Neural crest cell (in vitro differentiated cells): ENCODE data around the gene NRIP1. TPM values are rescaled to one million over a fixed set of nuclear protein-coding genes. Genes with fewer than 3 reads are reported as not detected.

ENCODE experiments used
- DNase-seq: peaks from one replicate; pipeline ENCODE4 v3.0.0; 2021; ENCODE audit warnings: low read depth, mixed read lengths, low spot score
- H3K27ac Mint-ChIP-seq: one replicate; pipeline ENCODE4 v1.8.0; 2021; ENCODE audit warnings: mild to moderate bottlenecking, mixed read lengths; ENCODE audit not compliant: unreplicated experiment
- H3K27me3 Mint-ChIP-seq: 2 replicates; pipeline ENCODE4 v1.8.0; 2021; ENCODE audit warnings: low read depth, mild to moderate bottlenecking, mixed read lengths
- H3K36me3 Mint-ChIP-seq: 2 replicates; pipeline ENCODE4 v1.8.0; 2021; ENCODE audit warnings: low read depth, mild to moderate bottlenecking, mixed read lengths
- H3K4me1 Mint-ChIP-seq: 2 replicates; pipeline ENCODE4 v1.8.0; 2021; ENCODE audit warnings: mixed read lengths
- H3K4me3 Mint-ChIP-seq: one replicate; pipeline ENCODE4 v1.8.0; 2021; ENCODE audit warnings: mild to moderate bottlenecking, mixed read lengths
- H3K9me3 Mint-ChIP-seq: 2 replicates; pipeline ENCODE4 v1.8.0; 2021; ENCODE audit warnings: mixed read lengths
- CTCF ChIP-seq: fragments of 200-600 bp; sonication (generic); conservative IDR thresholded peaks from 2 replicates; pipeline ENCODE4 v1.5.0; 2021; ENCODE audit warnings: antibody characterized with exemption, mild to moderate bottlenecking
- total RNA-seq: library from RNA; stranded (reverse); gene quantifications from 2 replicates; pipeline ENCODE4 v1.2.1, GENCODE V29; 2021

The NRIP1 gene
- total RNA-seq, 1 donor from 2014 or later: 73.8 TPM

DNA sequence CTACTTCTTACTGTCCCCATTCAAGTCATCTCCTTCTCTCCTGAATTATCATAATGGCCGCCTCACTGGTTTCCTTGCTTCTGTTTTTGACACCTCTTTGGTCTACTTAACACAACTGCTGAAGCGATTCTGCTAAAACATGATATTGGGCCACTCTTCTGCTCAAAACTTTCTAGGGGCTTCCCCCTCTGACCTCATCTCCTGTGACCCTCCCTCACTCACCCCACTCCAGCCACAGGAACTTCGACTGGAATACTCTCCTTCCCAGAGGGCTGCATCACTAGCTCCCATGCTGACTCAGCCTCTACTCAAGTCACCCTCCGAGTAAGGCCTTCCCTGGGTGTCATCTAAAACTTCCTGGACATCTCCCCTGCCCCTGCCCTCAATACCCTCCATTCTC, 35.7 kb downstream of the NRIP1 start:
- H3K27ac Mint-ChIP-seq: no peak overlapping the region
- H3K36me3 Mint-ChIP-seq: peaks cover 19% of the 10 kb centered on the region
- H3K27me3 Mint-ChIP-seq: no peaks in the 10 kb centered on the region
- H3K4me3 Mint-ChIP-seq: no peak overlapping the region
- no peak for TF ChIP-seq CTCF
- no peak for DNase-seq
- H3K9me3 Mint-ChIP-seq: peaks cover 4% of the 10 kb centered on the region
- H3K4me1 Mint-ChIP-seq: peaks cover 28% of the 10 kb centered on the region

- Mint-ChIP-seq H3K36me3 (peaks cover 20% of the 10 kb centered on the region), H3K4me1 (peaks cover 28% of the 10 kb centered on the region), H3K27ac (no peak overlapping the region), H3K9me3 (peaks cover 4% of the 10 kb centered on the region), H3K4me3 (no peak overlapping the region), H3K27me3 (no peaks in the 10 kb centered on the region)
- DNase-seq: no peak
- no peak for TF ChIP-seq CTCF
Measured at GRCh38 chr21:15028186-15028585, 36.6 kb downstream of the NRIP1 start.

DNA sequence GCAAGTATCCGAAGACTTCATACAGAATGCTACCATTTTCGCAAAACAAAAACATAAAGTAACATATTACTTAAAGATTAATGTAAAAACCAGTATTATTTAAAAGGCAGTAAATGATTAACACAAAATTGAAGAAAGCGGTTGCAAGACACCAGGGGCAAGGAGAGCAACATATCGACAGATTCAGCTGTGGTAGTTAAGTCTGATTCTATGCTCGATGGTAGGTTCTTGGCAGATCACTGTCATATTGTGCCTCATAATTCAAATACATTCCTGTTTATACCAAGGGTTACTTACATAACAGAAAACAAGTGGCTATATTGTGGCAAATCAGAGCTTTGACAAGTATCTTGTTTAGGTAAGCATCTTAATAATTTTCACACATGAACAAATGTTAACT, 37.7 kb downstream of the NRIP1 start:
- peaks cover 23% of the 10 kb centered on the region for H3K36me3 Mint-ChIP-seq
- DNase-seq: no peak
- no peak for TF ChIP-seq CTCF
- no peaks in the 10 kb centered on the region for H3K27me3 Mint-ChIP-seq
- H3K9me3 Mint-ChIP-seq: peaks cover 5% of the 10 kb centered on the region
- no peak overlapping the region for H3K27ac Mint-ChIP-seq
- no peak overlapping the region for H3K4me3 Mint-ChIP-seq
- H3K4me1 Mint-ChIP-seq: peaks cover 28% of the 10 kb centered on the region

DNA sequence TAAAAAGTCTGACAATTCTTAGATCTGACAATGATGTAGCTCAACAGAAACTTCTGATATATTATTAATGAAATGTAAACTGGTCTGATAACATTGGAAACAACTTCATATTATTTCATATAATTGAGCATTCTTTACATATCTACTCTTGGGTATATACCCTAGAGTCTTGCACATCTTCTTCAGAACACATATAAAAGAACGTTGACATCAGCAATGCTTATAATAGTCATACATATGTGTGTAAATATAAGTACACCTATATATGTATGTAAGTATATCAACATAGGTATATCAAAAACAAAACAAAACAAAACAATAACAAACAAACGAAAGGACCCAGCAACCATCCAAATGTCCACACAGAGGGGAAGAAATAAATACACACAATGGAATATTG, 38.4 kb downstream of the NRIP1 start:
- H3K27me3 Mint-ChIP-seq: no peaks in the 10 kb centered on the region

GRCh38 chr21:15023776-15024175, 41.0 kb downstream of the NRIP1 start:
- H3K36me3 Mint-ChIP-seq: peaks cover 14% of the 10 kb centered on the region
- no peak for DNase-seq
- no peaks in the 10 kb centered on the region for H3K27me3 Mint-ChIP-seq
- no peak overlapping the region for H3K4me3 Mint-ChIP-seq
- H3K9me3 Mint-ChIP-seq: peaks cover 3% of the 10 kb centered on the region
- no peak overlapping the region for H3K27ac Mint-ChIP-seq
- peaks cover 24% of the 10 kb centered on the region for H3K4me1 Mint-ChIP-seq
- no peak for TF ChIP-seq CTCF

More for the DNA sequence above, 38.4 kb downstream of the NRIP1 start:
- H3K36me3 Mint-ChIP-seq: peaks cover 23% of the 10 kb centered on the region
- no peak for DNase-seq
- H3K27ac Mint-ChIP-seq: no peak overlapping the region
- H3K9me3 Mint-ChIP-seq: peaks cover 6% of the 10 kb centered on the region
- no peak for TF ChIP-seq CTCF
- peaks cover 33% of the 10 kb centered on the region for H3K4me1 Mint-ChIP-seq
- no peak overlapping the region for H3K4me3 Mint-ChIP-seq
